Endothelial cell of umbilical vein (primary cell): ENCODE data around the gene CREBL2. TPM values are rescaled to one million over a fixed set of nuclear protein-coding genes. Genes with fewer than 3 reads are reported as not detected.
"Not testable (repeated sequence)": the region's sequence is repeated elsewhere in the genome, so short reads cannot be mapped to it uniquely, and the experiment has no call there.

Source experiments
- BruUV-seq: library from RNA; stranded (reverse); fragments of 400-500 nt; replicated peaks from 2 replicates; lab custom pipeline; 2021; lab: Mats Ljungman, UMichigan
- CTCF ChIA-PET: fragments of 300-600, 350-600 bp; sonication (Branson Sonifier 250); formaldehyde crosslinking; loops from one replicate; lab custom pipeline; 2021; ENCODE audit warnings: antibody characterized with exemption, inconsistent platforms; lab: Charles Lee
- POLR2A ChIA-PET: fragments of 300-600, 350-600 bp; sonication (Branson Sonifier 250); formaldehyde crosslinking; loops from one replicate; lab custom pipeline; 2021; ENCODE audit warnings: antibody characterized with exemption, inconsistent platforms; lab: Charles Lee
- DNase-seq: peaks from one replicate; pipeline ENCODE4 v3.0.0-alpha.2; 2011; ENCODE audit warnings: low read depth, low spot score
- FAIRE-seq: peaks from 2 replicates; lab custom pipeline; 2011; peaks lifted over from hg19 to GRCh38; lab: Jason Lieb, UNC
- H2AFZ ChIP-seq: 2 replicates; pipeline ENCODE4 v1.6.0; 2012; ENCODE audit warnings: low read depth, low read length, control low read depth, inconsistent platforms
- H3K27ac ChIP-seq: 2 replicates; pipeline ENCODE4 v1.5.1; 2011; ENCODE audit warnings: low read depth, mild to moderate bottlenecking, control low read depth, low read length, moderate library complexity; ENCODE audit not compliant: insufficient read depth
- H3K27me3 ChIP-seq, 2 experiments: 2 replicates each; pipeline versions ENCODE4 v1.6.0 to v1.6.1; 2011; ENCODE audit warnings: low read length in 2 of 2, mixed read lengths in 1 of 2; ENCODE audit not compliant: control insufficient read depth in 2 of 2, insufficient read depth in 2 of 2
- H3K36me3 ChIP-seq, 2 experiments: 2 replicates in 1 of 2; 3 replicates in 1 of 2; pipeline ENCODE4 v1.5.1; 2011; ENCODE audit warnings: low read length in 2 of 2, mild to moderate bottlenecking in 1 of 2, moderate library complexity in 1 of 2; ENCODE audit not compliant: control insufficient read depth in 2 of 2, insufficient read depth in 2 of 2; ENCODE audit errors: extremely low read depth in 1 of 2
- H3K4me1 ChIP-seq: 3 replicates; pipeline ENCODE4 v1.5.1; 2011; ENCODE audit warnings: mild to moderate bottlenecking, low read length; ENCODE audit not compliant: control insufficient read depth, insufficient read depth; ENCODE audit errors: extremely low read depth
- H3K4me2 ChIP-seq: 2 replicates; pipeline ENCODE4 v1.6.1; 2011; ENCODE audit warnings: low read length, control low read depth, mixed read lengths; ENCODE audit not compliant: insufficient read depth
- H3K4me3 ChIP-seq, 3 experiments: fragments of 200-600 bp in 1 of 3; sonication (generic), shearing (Covaris generic) in 1 of 3; replicated peaks in 1 of 3; 2 replicates each; pipeline ENCODE4 v1.5.1; 2011 to 2016; ENCODE audit warnings: control low read depth in 3 of 3, low read length in 3 of 3, mild to moderate bottlenecking in 2 of 3, inconsistent platforms in 1 of 3, low read depth in 1 of 3, moderate library complexity in 1 of 3; ENCODE audit not compliant: insufficient read depth in 1 of 3
- H3K79me2 ChIP-seq: 2 replicates; pipeline ENCODE4 v1.6.0; 2012; ENCODE audit warnings: low read length, inconsistent platforms; ENCODE audit not compliant: control insufficient read depth, insufficient read depth
- H3K9ac ChIP-seq: replicated peaks from 2 replicates; pipeline ENCODE3; 2011; ENCODE audit warnings: low read length, control low read depth; ENCODE audit not compliant: insufficient read depth; ENCODE audit errors: extremely low read depth
- H3K9me1 ChIP-seq: replicated peaks from 3 replicates; pipeline ENCODE4 v1.6.0; 2011; ENCODE audit warnings: mild to moderate bottlenecking, low read length; ENCODE audit not compliant: control insufficient read depth, insufficient read depth; ENCODE audit errors: extremely low read depth
- H3K9me3 ChIP-seq: replicated peaks from 2 replicates; pipeline ENCODE4 v1.5.1; 2012; ENCODE audit warnings: low read length, inconsistent platforms; ENCODE audit not compliant: control insufficient read depth, insufficient read depth
- H4K20me1 ChIP-seq: replicated peaks from 2 replicates; pipeline ENCODE3; 2011; ENCODE audit warnings: mild to moderate bottlenecking, low read length; ENCODE audit not compliant: control insufficient read depth, insufficient read depth; ENCODE audit errors: extremely low read depth
- CTCF ChIP-seq, 2 donors: IDR thresholded peaks; 1 replicate in 1 of 2; 2 replicates in 1 of 2; pipeline ENCODE4 v1.5.1; 2011; ENCODE audit warnings: low read length in 2 of 2, mild to moderate bottlenecking in 2 of 2, moderate library complexity in 2 of 2, control low read depth in 1 of 2, inconsistent platforms in 1 of 2, low read depth in 1 of 2; ENCODE audit not compliant: insufficient read depth in 1 of 2; ENCODE audit errors: extremely low read depth in 1 of 2
- EZH2 ChIP-seq: IDR thresholded peaks from 2 replicates; pipeline ENCODE4 v1.6.1; 2012; ENCODE audit warnings: borderline replicate concordance, low read depth, mild to moderate bottlenecking, moderate library complexity, low read length, inconsistent platforms; ENCODE audit not compliant: severe bottlenecking
- FOS ChIP-seq: IDR thresholded peaks from 2 replicates; pipeline ENCODE4 v1.6.1; 2011; ENCODE audit warnings: mild to moderate bottlenecking, low read length, moderate library complexity, borderline replicate concordance; ENCODE audit not compliant: insufficient read depth
- GATA2 ChIP-seq: IDR thresholded peaks from 2 replicates; pipeline ENCODE4 v1.7.0; 2011; ENCODE audit warnings: low read depth, mild to moderate bottlenecking, moderate library complexity, mixed read lengths, low read length; ENCODE audit not compliant: insufficient read length, insufficient read depth
- JUN ChIP-seq: IDR thresholded peaks from 2 replicates; pipeline ENCODE4 v1.6.1; 2011; ENCODE audit warnings: borderline replicate concordance, low read depth; ENCODE audit not compliant: insufficient read length, insufficient read depth
- MAX ChIP-seq: IDR thresholded peaks from 2 replicates; pipeline ENCODE4 v1.6.1; 2011; ENCODE audit not compliant: insufficient read depth, insufficient read length
- POLR2A ChIP-seq: IDR thresholded peaks from 2 replicates; pipeline ENCODE4 v1.6.1; 2012; ENCODE audit warnings: low read depth, mild to moderate bottlenecking, control low read depth, low read length
- dilution Hi-C: fragments of 300-500 bp; cut with MboI; formaldehyde crosslinking; loops from one replicate; pipeline ENCODE4 v1.15.0; 2019; ENCODE audit warnings: low sequenced_read_pairs; ENCODE audit not compliant: extremely low pct_ligation_motif_present
- intact Hi-C: fragments of 100-400 bp; cut with micrococcal nuclease; formaldehyde crosslinking; loops from one replicate; pipeline ENCODE4 v1.10.0; 2022
- polyA plus RNA-seq, 4 experiments: library from polyadenylated mRNA; depleted of rRNA in 3 of 4; stranded (reverse) in 3 of 4; unstranded in 1 of 4; fragments of >200 nt; gene quantifications; 2 replicates each; pipeline versions ENCODE4 v1.2.1 to v1.2.3, GENCODE V29; 2011 to 2012; ENCODE audit warnings: missing spikeins in 1 of 4
- total RNA-seq: library from RNA; stranded (reverse); gene quantifications from 2 replicates; pipeline ENCODE4 v1.2.3, GENCODE V29; 2021

The CREBL2 gene
- total and polyA plus RNA-seq, 2 donors (not counting 3 experiments of a cell fraction or from before 2014, with no cell fraction given): 10.5 to 19.4 TPM

- dilution Hi-C loops: no loop called here
- DNase-seq (no peak), FAIRE-seq (no peak)
- no peak overlapping the region for H2AFZ ChIP-seq
- H3K9me1 ChIP-seq: no peaks in the 10 kb centered on the region
- H3K79me2 ChIP-seq: no peaks in the 10 kb centered on the region
- H3K4me1 ChIP-seq: no peaks in the 10 kb centered on the region
- no peak overlapping the region for H3K4me2 ChIP-seq
- peaks cover 0 to 6% of the 10 kb centered on the region in 2 experiments for H3K36me3 ChIP-seq
- no peaks in the 10 kb centered on the region for H3K9me3 ChIP-seq
- intact Hi-C loops: no loop called here
- ChIA-PET POLR2A (no interaction called here), CTCF (no interaction called here)
- H3K4me3 ChIP-seq: no peak overlapping the region
- no peaks in the 10 kb centered on the region for H3K27me3 ChIP-seq
- TF ChIP-seq MAX (no peak), CTCF (IDR thresholded peaks at IDR 0.05; ENCODE audit: extremely low read depth in 1 of 2, insufficient read depth in 1 of 2, low read depth in 1 of 2, low read length in 2 of 2) (no peak), JUN (no peak), EZH2 (no peak), FOS (no peak), GATA2 (no peak), POLR2A (no peak)
- no TSS peak for BruUV-seq
- no peaks in the 10 kb centered on the region for H4K20me1 ChIP-seq
- no peak overlapping the region for H3K27ac ChIP-seq
- no peak overlapping the region for H3K9ac ChIP-seq
Observed at GRCh38 chr12:12636641-12637040, 25.0 kb downstream of the CREBL2 start.

GRCh38 chr12:12639995-12640394 is 28.3 kb downstream of the CREBL2 start:
- H3K9me3 ChIP-seq, H3K27ac ChIP-seq, H3K36me3 ChIP-seq, BruUV-seq, H3K4me3 ChIP-seq, POLR2A ChIA-PET, intact Hi-C loops, DNase-seq, H3K79me2 ChIP-seq, H3K27me3 ChIP-seq, CTCF ChIA-PET, H2AFZ ChIP-seq, H4K20me1 ChIP-seq, H3K4me2 ChIP-seq, H3K9me1 ChIP-seq, H3K4me1 ChIP-seq, H3K9ac ChIP-seq, dilution Hi-C loops, FAIRE-seq: not testable (repeated sequence)
